Esophagus (tissue), 2 donors: ENCODE measurements around the gene CALML3. TPM values are rescaled to one million over a fixed set of nuclear protein-coding genes. Genes with fewer than 3 reads are reported as not detected.

Experiments
- H3K27ac ChIP-seq, 2 donors: one replicate each; pipeline ENCODE4 v1.5.1; 2013; ENCODE audit warnings: low read depth in 2 of 2, mild to moderate bottlenecking in 2 of 2, inconsistent platforms in 1 of 2, low read length in 1 of 2, moderate library complexity in 1 of 2
- H3K27me3 ChIP-seq, 2 donors: one replicate each; pipeline ENCODE4 v1.6.1; 2013; ENCODE audit warnings: low read length in 2 of 2, control low read depth in 1 of 2, mild to moderate bottlenecking in 1 of 2; ENCODE audit not compliant: insufficient read depth in 2 of 2, control insufficient read depth in 1 of 2
- H3K36me3 ChIP-seq, 2 donors: one replicate each; pipeline ENCODE4 v1.6.1; 2013; ENCODE audit warnings: low read length in 1 of 2; ENCODE audit not compliant: control insufficient read depth in 2 of 2, insufficient read depth in 2 of 2
- H3K4me1 ChIP-seq, 2 donors: one replicate each; pipeline ENCODE4 v1.6.1; 2013; ENCODE audit warnings: low read length in 1 of 2; ENCODE audit not compliant: control insufficient read depth in 2 of 2, insufficient read depth in 2 of 2
- H3K4me3 ChIP-seq, 2 donors: one replicate each; pipeline ENCODE4 v1.5.1; 2013; ENCODE audit warnings: low read length in 2 of 2, mild to moderate bottlenecking in 2 of 2, low read depth in 1 of 2, moderate library complexity in 1 of 2
- H3K9me3 ChIP-seq, 2 donors: one replicate each; pipeline ENCODE4 v1.6.1; 2013; ENCODE audit warnings: mild to moderate bottlenecking in 2 of 2, low read depth in 1 of 2, low read length in 1 of 2, moderate library complexity in 1 of 2; ENCODE audit not compliant: control insufficient read depth in 2 of 2, insufficient read depth in 1 of 2
- whole genome bisulfite sequencing, 2 donors: extraction: QIAGEN DNeasy Blood & Tissue Kit; methylation state at CpG; one replicate each; pipeline ENCODE4 v1.1.7; 2013; 5-methylcytosine and 5-hydroxymethylcytosine counted together
- polyA plus RNA-seq, 2 donors: library from polyadenylated mRNA; stranded (reverse); fragments of 200-250 nt; gene quantifications; one replicate each; pipeline ENCODE4 v1.2.3, GENCODE V29; 2013
- donor health status: healthy with polysubstance abuse.
- donor health status: Bipolar disorder and iron deficiency.

The CALML3 gene
- polyA plus RNA-seq, 2 donors = 224 to 330 TPM

GRCh38 chr10:5538446-5538845, 13.7 kb downstream of the CALML3 start:
- H3K4me1 ChIP-seq = peaks cover 0 to 7% of the 10 kb centered on the region in 2 donors
- H3K27me3 ChIP-seq = no peaks in the 10 kb centered on the region
- no peaks in the 10 kb centered on the region for H3K9me3 ChIP-seq
- WGBS, 2 donors = 48 to 67% methylated on average over 9 of the region's 9 CpGs
- H3K36me3 ChIP-seq = peaks cover 0 to under 1% of the 10 kb centered on the region in 2 donors
- H3K4me3 ChIP-seq = no peak overlapping the region
- H3K27ac ChIP-seq = peak overlapping the region; percentile 25 to 64

GRCh38 chr10:5538892-5539651, 14.3 kb downstream of the CALML3 start:
- Histone ChIP-seq H3K4me3 (no peak overlapping the region), H3K36me3 (no peaks in the 10 kb centered on the region), H3K27ac (peak overlapping the region; percentile 25 to 68), H3K27me3 (no peaks in the 10 kb centered on the region), H3K9me3 (no peaks in the 10 kb centered on the region), H3K4me1 (peaks cover 0 to 5% of the 10 kb centered on the region in 2 donors)
- WGBS, 2 donors = 67 to 70% methylated on average over 19 of the region's 19 CpGs

- Histone ChIP-seq H3K27me3 (no peaks in the 10 kb centered on the region), H3K27ac (no peak overlapping the region), H3K9me3 (no peaks in the 10 kb centered on the region), H3K36me3 (no peaks in the 10 kb centered on the region), H3K4me3 (no peak overlapping the region), H3K4me1 (peaks cover 2 to 5% of the 10 kb centered on the region in 2 donors)
- WGBS, 2 donors = 92 to 95% methylated on average over 9 of the region's 9 CpGs
These were observed 15.3 kb downstream of the CALML3 start for GRCh38 chr10:5540080-5540479.

GRCh38 chr10:5540891-5541290, 16.1 kb downstream of the CALML3 start:
- Histone ChIP-seq H3K4me1 (peaks cover 6 to 11% of the 10 kb centered on the region in 2 donors), H3K9me3 (no peaks in the 10 kb centered on the region), H3K4me3 (no peak overlapping the region), H3K27ac (no peak overlapping the region), H3K27me3 (no peaks in the 10 kb centered on the region), H3K36me3 (no peaks in the 10 kb centered on the region)
- WGBS, 2 donors = 94 to 100% methylated on average over 3 of the region's 3 CpGs

GRCh38 chr10:5542100-5542499, 17.3 kb downstream of the CALML3 start:
- Histone ChIP-seq H3K9me3 (no peaks in the 10 kb centered on the region), H3K4me3 (no peak overlapping the region), H3K4me1 (peaks cover 9 to 20% of the 10 kb centered on the region in 2 donors), H3K27me3 (no peaks in the 10 kb centered on the region), H3K36me3 (no peaks in the 10 kb centered on the region), H3K27ac (no peak overlapping the region)
- 96 to 97% methylated on average over 1 of the region's 1 CpG for WGBS, 2 donors

GRCh38 chr10:5543623-5544022, 18.9 kb downstream of the CALML3 start:
- Histone ChIP-seq H3K27ac (peak overlapping the region in 1 of 2 donors; percentile 53), H3K4me1 (peaks cover 14 to 30% of the 10 kb centered on the region in 2 donors), H3K4me3 (no peak overlapping the region), H3K27me3 (no peaks in the 10 kb centered on the region), H3K9me3 (no peaks in the 10 kb centered on the region), H3K36me3 (no peaks in the 10 kb centered on the region)
- WGBS, 2 donors = 94 to 98% methylated on average over 1 of the region's 1 CpG

GRCh38 chr10:5544216-5544805, 19.6 kb downstream of the CALML3 start:
- no peak overlapping the region for H3K4me3 ChIP-seq
- peaks cover 15 to 32% of the 10 kb centered on the region in 2 donors for H3K4me1 ChIP-seq
- H3K27me3 ChIP-seq = no peaks in the 10 kb centered on the region
- 50 to 60% methylated on average over 6 of the region's 6 CpGs for WGBS, 2 donors
- no peaks in the 10 kb centered on the region for H3K9me3 ChIP-seq
- H3K36me3 ChIP-seq = no peaks in the 10 kb centered on the region
- H3K27ac ChIP-seq = peak overlapping the region; percentile 95 to 97

GRCh38 chr10:5545011-5545410, 20.2 kb downstream of the CALML3 start:
- Histone ChIP-seq H3K4me3 (no peak overlapping the region), H3K27ac (peak overlapping the region; percentile 95 to 97), H3K27me3 (no peaks in the 10 kb centered on the region), H3K9me3 (no peaks in the 10 kb centered on the region), H3K4me1 (peaks cover 15 to 33% of the 10 kb centered on the region in 2 donors), H3K36me3 (no peaks in the 10 kb centered on the region)
- 80 to 85% methylated on average over 1 of the region's 1 CpG for WGBS, 2 donors

GRCh38 chr10:5545426-5545777, 20.6 kb downstream of the CALML3 start:
- Histone ChIP-seq H3K27ac (peak overlapping the region; percentile 95 to 97), H3K4me1 (peaks cover 15 to 35% of the 10 kb centered on the region in 2 donors), H3K36me3 (no peaks in the 10 kb centered on the region), H3K4me3 (no peak overlapping the region), H3K9me3 (no peaks in the 10 kb centered on the region), H3K27me3 (no peaks in the 10 kb centered on the region)
- WGBS, 2 donors = 83 to 89% methylated on average over 2 of the region's 2 CpGs
